Prostate gland (tissue), 2 donors: ENCODE results near the gene GAGE12J. TPM values are rescaled to one million over a fixed set of nuclear protein-coding genes. Genes with fewer than 3 reads are reported as not detected.

Experiments
- DNase-seq: peaks from one replicate; pipeline ENCODE4 v3.0.0-alpha.2; 2019; ENCODE audit warnings: low spot score
- H3K27ac ChIP-seq, 2 donors: fragments of 200-600 bp; sonication (generic); 2 replicates each; pipeline ENCODE4 v1.5.1; 2017 to 2019
- H3K27me3 ChIP-seq: fragments of 200-600 bp; sonication (generic); replicated peaks from 2 replicates; pipeline ENCODE4 v1.5.1; 2019; ENCODE audit not compliant: insufficient read depth
- H3K36me3 ChIP-seq, 2 donors: fragments of 200-600 bp; sonication (generic); 1 replicate in 1 of 2; 2 replicates in 1 of 2; pipeline versions ENCODE4 v1.5.1 to v1.8.1; 2017 to 2019
- H3K4me1 ChIP-seq: fragments of 200-600 bp; sonication (generic); replicated peaks from 2 replicates; pipeline ENCODE4 v1.5.1; 2019
- H3K4me3 ChIP-seq, 2 donors: fragments of 200-600 bp; sonication (generic); 2 replicates each; pipeline ENCODE4 v1.5.1; 2017 to 2019
- H3K9me3 ChIP-seq: fragments of 200-600 bp; sonication (generic); 2 replicates; pipeline ENCODE4 v1.5.1; 2017
- POLR2A ChIP-seq: fragments of 450-650 bp; IDR thresholded peaks from one replicate; pipeline ENCODE4 v1.6.1; 2016; ENCODE audit warnings: antibody characterized with exemption, mild to moderate bottlenecking
- POLR2AphosphoS5 ChIP-seq: sonication (generic); formaldehyde crosslinking; IDR thresholded peaks from one replicate; pipeline ENCODE4 v1.6.1; 2017; ENCODE audit warnings: antibody characterized with exemption
- WGBS: methylation state at CpG from one replicate; pipeline ENCODE4 v1.1.5; 2018; 5-methylcytosine and 5-hydroxymethylcytosine counted together
- intact Hi-C: fragments of 100-400 bp; cut with DNase I; formaldehyde crosslinking; loops from one replicate; pipeline ENCODE4 v1.14.2; 2022
- total RNA-seq, 2 donors: library from RNA; depleted of rRNA; stranded (reverse); fragments of >200 nt; gene quantifications; one replicate each; pipeline ENCODE4 v1.1.0, GENCODE V29; 2016
- TF ChIP-seq, protein P1 (sequence below), 4 experiments: fragments of 200-600 bp in 2 of 4; fragments of 450-650 bp in 2 of 4; sonication (generic) in 2 of 4; IDR thresholded peaks; 1 replicate in 3 of 4; 2 replicates in 1 of 4; pipeline ENCODE4 v1.5.1; 2016 to 2019; ENCODE audit warnings: antibody characterized with exemption in 4 of 4, mild to moderate bottlenecking in 2 of 4, moderate library complexity in 2 of 4

GAGE12J gene
- total RNA-seq, 2 donors from 2014 or later = not detected

- WGBS = 73% methylated on average over 3 of the region's 3 CpGs
- Histone ChIP-seq H3K9me3 (no peaks in the 10 kb centered on the region), H3K4me1 (no peaks in the 10 kb centered on the region), H3K4me3 (no peak overlapping the region), H3K36me3 (no peaks in the 10 kb centered on the region), H3K27me3 (no peaks in the 10 kb centered on the region), H3K27ac (no peak overlapping the region)
- no peak for DNase-seq
- intact Hi-C loops = no loop called here
- TF ChIP-seq POLR2AphosphoS5 (no peak), POLR2A (no peak)
- TF ChIP-seq, protein P1, sequence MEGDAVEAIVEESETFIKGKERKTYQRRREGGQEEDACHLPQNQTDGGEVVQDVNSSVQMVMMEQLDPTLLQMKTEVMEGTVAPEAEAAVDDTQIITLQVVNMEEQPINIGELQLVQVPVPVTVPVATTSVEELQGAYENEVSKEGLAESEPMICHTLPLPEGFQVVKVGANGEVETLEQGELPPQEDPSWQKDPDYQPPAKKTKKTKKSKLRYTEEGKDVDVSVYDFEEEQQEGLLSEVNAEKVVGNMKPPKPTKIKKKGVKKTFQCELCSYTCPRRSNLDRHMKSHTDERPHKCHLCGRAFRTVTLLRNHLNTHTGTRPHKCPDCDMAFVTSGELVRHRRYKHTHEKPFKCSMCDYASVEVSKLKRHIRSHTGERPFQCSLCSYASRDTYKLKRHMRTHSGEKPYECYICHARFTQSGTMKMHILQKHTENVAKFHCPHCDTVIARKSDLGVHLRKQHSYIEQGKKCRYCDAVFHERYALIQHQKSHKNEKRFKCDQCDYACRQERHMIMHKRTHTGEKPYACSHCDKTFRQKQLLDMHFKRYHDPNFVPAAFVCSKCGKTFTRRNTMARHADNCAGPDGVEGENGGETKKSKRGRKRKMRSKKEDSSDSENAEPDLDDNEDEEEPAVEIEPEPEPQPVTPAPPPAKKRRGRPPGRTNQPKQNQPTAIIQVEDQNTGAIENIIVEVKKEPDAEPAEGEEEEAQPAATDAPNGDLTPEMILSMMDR (IDR thresholded peaks at IDR 0.05) = no peak
Observed at GRCh38 chrX:49277535-49277830, 44.4 kb upstream of the GAGE12J start.

DNA sequence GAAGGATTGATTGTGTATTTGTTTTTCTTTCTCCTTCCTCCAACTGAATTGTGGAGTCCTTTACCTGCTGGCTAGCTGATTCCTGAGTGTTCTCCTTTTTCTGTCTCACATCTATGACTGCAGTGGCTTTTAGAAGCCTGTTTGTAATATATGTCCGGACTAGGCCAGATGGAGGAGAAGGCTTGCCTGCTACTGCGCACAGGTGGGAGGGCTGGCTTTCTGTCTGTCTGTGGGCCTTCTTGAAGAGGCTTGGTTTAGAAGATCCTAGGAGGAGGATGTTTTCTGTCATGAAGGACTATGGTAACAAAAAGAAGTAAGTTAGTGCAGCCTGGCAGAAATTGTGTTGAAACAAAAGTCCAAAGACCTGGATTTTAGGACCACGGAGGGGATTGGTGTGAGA is 43.8 kb upstream of the GAGE12J start:
- Histone ChIP-seq H3K27ac (no peak overlapping the region), H3K9me3 (no peaks in the 10 kb centered on the region), H3K27me3 (no peaks in the 10 kb centered on the region), H3K4me1 (no peaks in the 10 kb centered on the region), H3K4me3 (no peak overlapping the region), H3K36me3 (no peaks in the 10 kb centered on the region)
- DNase-seq = no peak
- WGBS = 82% methylated on average over 3 of the region's 3 CpGs
- intact Hi-C loops = no loop called here
- no peak for TF ChIP-seq POLR2AphosphoS5
- TF ChIP-seq POLR2A = no peak
- TF ChIP-seq, protein P1 (IDR thresholded peaks at IDR 0.05) = no peak

DNA sequence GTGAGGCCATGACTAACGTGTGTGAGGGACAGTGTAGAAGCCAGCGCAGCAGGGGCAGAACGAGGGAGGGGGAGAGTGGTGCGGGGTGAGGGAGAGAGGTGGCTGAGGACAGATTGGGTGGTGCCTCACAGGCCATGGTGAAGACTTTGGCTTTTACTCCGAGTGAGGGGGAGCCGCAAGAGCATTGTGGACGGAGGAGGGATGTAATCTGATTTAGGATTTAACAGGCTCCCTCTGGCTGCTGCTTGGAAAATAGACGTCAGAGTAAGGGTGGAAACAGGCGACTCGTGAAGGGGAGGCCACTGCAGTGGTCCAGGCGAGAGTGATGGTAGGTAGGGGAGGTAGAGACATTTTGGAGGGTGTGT is 39.2 kb upstream of the GAGE12J start:
- Histone ChIP-seq H3K27ac (no peak overlapping the region), H3K4me1 (no peaks in the 10 kb centered on the region), H3K27me3 (no peaks in the 10 kb centered on the region), H3K36me3 (no peaks in the 10 kb centered on the region), H3K9me3 (no peaks in the 10 kb centered on the region), H3K4me3 (no peak overlapping the region)
- WGBS = 26% methylated on average over 11 of the region's 11 CpGs
- intact Hi-C loops = loop anchor here (10.0 kb wide), 2 partner anchors 472 to 562 kb away; no protein-coding TSS in a partner anchor
- no peak for DNase-seq
- peak; percentile 11 for TF ChIP-seq POLR2AphosphoS5
- no peak for TF ChIP-seq POLR2A
- TF ChIP-seq, protein P1 (IDR thresholded peaks at IDR 0.05) = peak in 1 of 4 experiments; percentile 29

DNA sequence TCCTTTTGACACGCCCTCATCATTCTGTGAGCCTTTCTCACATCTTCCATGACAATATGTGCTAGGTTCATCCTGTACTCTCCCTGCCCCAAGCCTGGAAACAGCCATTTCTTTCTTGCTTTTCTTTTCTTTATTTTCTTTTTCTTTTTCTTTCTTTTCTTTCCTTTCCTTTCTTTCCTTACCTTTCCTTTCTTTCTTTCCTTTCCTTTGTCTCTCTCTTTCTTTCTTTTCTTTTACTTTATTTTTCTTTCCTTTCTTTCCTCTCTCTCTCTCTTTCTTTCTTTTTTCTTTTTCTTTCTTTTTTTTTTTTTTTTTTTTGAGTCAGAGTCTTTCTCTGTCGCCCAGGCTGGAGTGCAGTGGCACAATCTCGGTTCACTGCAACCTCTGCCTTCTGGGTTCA is 37.6 kb upstream of the GAGE12J start:
- Histone ChIP-seq H3K36me3 (no peaks in the 10 kb centered on the region), H3K4me3 (no peak overlapping the region), H3K27me3 (no peaks in the 10 kb centered on the region), H3K4me1 (no peaks in the 10 kb centered on the region), H3K9me3 (no peaks in the 10 kb centered on the region), H3K27ac (no peak overlapping the region)
- intact Hi-C loops = loop anchor here (10.0 kb wide), 2 partner anchors 471 to 561 kb away; no protein-coding TSS in a partner anchor
- DNase-seq = no peak
- TF ChIP-seq POLR2AphosphoS5 = no peak
- no peak for TF ChIP-seq POLR2A
- TF ChIP-seq, protein P1 (IDR thresholded peaks at IDR 0.05) = no peak
- WGBS = 88% methylated on average over 2 of the region's 3 CpGs

DNA sequence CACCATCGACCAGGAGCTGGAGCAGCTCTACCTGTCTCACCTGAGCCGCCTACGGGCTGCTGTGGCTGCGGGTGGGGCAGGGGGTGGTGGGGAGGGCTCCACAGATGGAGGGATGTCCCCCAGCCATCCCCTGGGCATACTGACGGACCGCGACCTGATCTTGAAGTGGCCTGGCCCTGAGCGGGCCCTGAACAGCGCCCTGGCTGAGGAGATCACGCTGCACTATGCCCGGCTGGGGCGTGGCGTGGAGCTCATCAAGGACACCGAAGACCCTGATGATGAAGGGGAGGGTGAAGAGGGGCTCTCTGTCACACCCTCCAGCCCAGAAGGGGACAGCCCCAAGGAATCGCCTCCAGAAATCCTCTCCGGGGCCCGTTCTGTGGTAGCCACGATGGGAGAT is 35.7 kb upstream of the GAGE12J start:
- no peak for TF ChIP-seq POLR2A
- Histone ChIP-seq H3K27ac (no peak overlapping the region), H3K27me3 (no peaks in the 10 kb centered on the region), H3K4me1 (no peaks in the 10 kb centered on the region), H3K36me3 (no peaks in the 10 kb centered on the region), H3K4me3 (no peak overlapping the region), H3K9me3 (no peaks in the 10 kb centered on the region)
- 98% methylated on average over 9 of the region's 18 CpGs for WGBS
- intact Hi-C loops = loop anchor here (10.0 kb wide), 2 partner anchors 469 to 559 kb away; no protein-coding TSS in a partner anchor
- no peak for DNase-seq
